Measurements from ENCODE around the gene TGFB1I1. TPM values are rescaled to one million over a fixed set of nuclear protein-coding genes. Genes with fewer than 3 reads are reported as not detected.
A peak's percentile ranks its signal among the peaks of the same experiment; 100 is the strongest.

The TGFB1I1 gene
- polyA plus RNA-seq, 2 of the 4 experiments (the other 2 are of a cell fraction), result 8.3 to 75.1 TPM

GRCh38 chr16:31467858-31468257 is 4.1 kb upstream of the TGFB1I1 start:
- POLR2A ChIA-PET, result interaction anchor here (1.3 kb wide), 1 partner anchor 9 kb away, joined by 7 read pairs; the partner anchor contains the start of gene ARMC5
- no peak overlapping the region for H3K27ac ChIP-seq

GRCh38 chr16:31470615-31471014 is 1.3 kb upstream of the TGFB1I1 start:
- no peak for DNase-seq (ENCODE audit: low read depth in 1 of 2, low spot score in 1 of 2)
- peaks cover 9% of the 10 kb centered on the region for H3K4me1 ChIP-seq
- peak overlapping the region; percentile 92; the same call in 1 of the 3 replicates for H3K4me2 ChIP-seq
- WGBS (ENCODE audit: missing lambda C conversion rate), result 67% methylated on average over 3 of the region's 3 CpGs
- ATAC-seq, result no peak
- CTCF ChIA-PET, result interaction anchor here (4.8 kb wide), 1 partner anchor 11 kb away, joined by 28 read pairs; the partner anchor contains the start of gene ARMC5
- no peak overlapping the region for H3K4me3 ChIP-seq
- TF ChIP-seq EHF (CRISPR knock-in tag; IDR thresholded peaks at IDR 0.05) (no peak), BHLHE40 (IDR thresholded peaks at IDR 0.05; ENCODE audit: low read depth, low read length) (no peak), POLR2A (IDR thresholded peaks at IDR 0.05; ENCODE audit: low read length) (no peak), RARB (CRISPR knock-in tag; IDR thresholded peaks at IDR 0.05) (no peak), CTCF (IDR thresholded peaks at IDR 0.05) (no peak), HEYL (CRISPR knock-in tag; IDR thresholded peaks at IDR 0.05) (no peak)
- POLR2A ChIA-PET, result interaction anchor here (2.2 kb wide), 1 partner anchor 10 kb away, joined by 13 read pairs; no protein-coding TSS in a partner anchor
- peak overlapping the region in 1 of 2 experiments; percentile 99; a peak in 3 of 6 replicates for H3K27ac ChIP-seq
- no peak for FAIRE-seq
- no peaks in the 10 kb centered on the region for H3K9me3 ChIP-seq

More at GRCh38 chr16:31467858-31468257, 4.1 kb upstream of the TGFB1I1 start:
- TF ChIP-seq BCL3 (IDR thresholded peaks at IDR 0.05), result no peak
- TF ChIP-seq HOXA7 (CRISPR knock-in tag; IDR thresholded peaks at IDR 0.05), result no peak
- TF ChIP-seq FOXS1 (CRISPR knock-in tag; IDR thresholded peaks at IDR 0.05), result no peak
- no peak for TF ChIP-seq JUNB (IDR thresholded peaks at IDR 0.05)
- no peak for TF ChIP-seq REST (IDR thresholded peaks at IDR 0.05)
- TF ChIP-seq CBX2 (IDR thresholded peaks at IDR 0.05; ENCODE audit: borderline replicate concordance, low read depth), result no peak
- no peak for TF ChIP-seq MAZ (IDR thresholded peaks at IDR 0.05; ENCODE audit: borderline replicate concordance, low read depth, low read length)
- TF ChIP-seq HMGXB4 (CRISPR knock-in tag; IDR thresholded peaks at IDR 0.05; ENCODE audit: borderline replicate concordance), result no peak
- no peak for TF ChIP-seq EP300 (IDR thresholded peaks at IDR 0.05)
- no peak for TF ChIP-seq CHD2 (IDR thresholded peaks at IDR 0.05; ENCODE audit: low read length, partially characterized antibody)
- no peak overlapping the region for H3K4me3 ChIP-seq
- FAIRE-seq, result no peak
- H3K4me1 ChIP-seq, result peaks cover 9% of the 10 kb centered on the region
- no peak for ATAC-seq
- CTCF ChIA-PET, result interaction anchor here (0.6 to 4.8 kb wide), 2 partner anchors 9 to 34 kb away, joined by 5 to 28 read pairs; partner anchors contain the start of gene ARMC5
- no peaks in the 10 kb centered on the region for H3K9me3 ChIP-seq
- WGBS (ENCODE audit: missing lambda C conversion rate), result 96% methylated on average over 5 of the region's 5 CpGs
- no peak overlapping the region for H3K4me2 ChIP-seq
- no peak for DNase-seq (ENCODE audit: low read depth in 1 of 2, low spot score in 1 of 2)

Data from A549 (cell line).